HL-60 (cell line): ENCODE data around the gene SRP9.

Experiments used
- DNase-seq, 2 experiments: peaks; one replicate each; pipeline ENCODE4 v3.0.0-alpha.2; 2010 to 2020; ENCODE audit warnings: low read depth in 1 of 2, low spot score in 1 of 2
- H3K27ac ChIP-seq: fragments of 250-450 bp; sonication (Bioruptor Pico); replicated peaks from 2 replicates; pipeline ENCODE4 v1.5.1; 2020; ENCODE audit warnings: mild to moderate bottlenecking, moderate library complexity
- H3K27me3 ChIP-seq: fragments of 250-450 bp; sonication (Bioruptor Pico); 2 replicates; pipeline ENCODE4 v1.5.1; 2021; ENCODE audit warnings: mild to moderate bottlenecking, moderate library complexity; ENCODE audit not compliant: insufficient read depth, poor library complexity, severe bottlenecking
- H3K4me3 ChIP-seq: replicated peaks from 2 replicates; pipeline ENCODE4 v1.5.1; 2011; ENCODE audit warnings: mild to moderate bottlenecking, control low read depth, low read length; ENCODE audit not compliant: insufficient read depth
- GABPA ChIP-seq: IDR thresholded peaks from 2 replicates; pipeline ENCODE4 v1.6.1; 2012; ENCODE audit warnings: low read depth
- POLR2AphosphoS5 ChIP-seq: IDR thresholded peaks from 2 replicates; pipeline ENCODE4 v1.6.1; 2012; ENCODE audit warnings: low read depth
- SPI1 ChIP-seq: IDR thresholded peaks from 2 replicates; pipeline ENCODE4 v1.6.1; 2012; ENCODE audit warnings: low read depth, mild to moderate bottlenecking, borderline replicate concordance
- TF ChIP-seq, protein P1 (sequence below): IDR thresholded peaks from 2 replicates; pipeline ENCODE4 v1.6.1; 2012; ENCODE audit warnings: low read depth; ENCODE audit not compliant: insufficient replicate concordance
- TF ChIP-seq, protein P2 (sequence below): IDR thresholded peaks from one replicate; pipeline ENCODE4 v1.5.1; 2011; ENCODE audit warnings: low read length, control low read depth, inconsistent platforms; ENCODE audit not compliant: insufficient read depth

Gene SRP9

DNA sequence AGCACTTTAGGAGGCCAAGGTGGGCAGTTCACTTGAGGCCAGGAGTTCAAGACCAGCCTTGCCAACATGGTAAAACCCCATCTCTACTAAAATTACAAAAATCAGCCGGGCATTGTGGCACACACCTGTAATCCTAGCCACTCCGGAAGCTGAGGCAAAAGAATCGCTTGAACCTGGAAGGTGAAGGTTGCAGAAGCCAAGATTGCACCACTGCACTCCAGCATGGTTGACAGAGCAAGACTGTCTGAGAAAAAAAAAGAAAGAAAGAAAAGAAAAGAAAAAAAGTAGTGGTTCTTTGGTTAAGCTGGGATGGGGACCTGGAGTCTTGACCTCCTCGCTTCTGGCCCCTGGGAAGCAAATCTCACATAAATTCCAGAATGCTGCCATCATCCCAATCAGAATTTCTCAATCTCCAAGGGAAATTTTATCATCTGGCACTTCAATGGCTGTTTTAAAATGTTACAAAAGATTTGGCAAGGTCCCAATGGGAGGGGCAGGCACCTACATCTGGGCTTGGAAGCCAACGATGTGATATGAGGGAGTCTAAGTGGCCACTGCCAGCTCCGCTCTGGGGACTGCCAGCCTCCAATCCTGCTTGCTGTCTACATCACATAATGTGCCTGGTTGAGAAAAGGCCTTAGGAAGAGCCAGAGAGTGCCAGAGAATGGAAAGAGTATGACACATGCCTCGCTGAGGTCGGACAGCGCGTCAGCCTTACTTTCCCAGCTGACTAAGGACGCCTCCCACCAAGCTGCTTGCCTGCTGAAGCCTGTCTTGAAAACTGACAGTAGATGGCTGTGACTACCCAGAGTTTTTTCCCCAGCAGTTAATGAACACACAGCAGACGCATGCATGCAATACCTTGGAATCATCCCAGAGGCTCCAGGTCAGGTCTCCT is 42.1 kb upstream of the SRP9 start:
- TF ChIP-seq, protein P1, sequence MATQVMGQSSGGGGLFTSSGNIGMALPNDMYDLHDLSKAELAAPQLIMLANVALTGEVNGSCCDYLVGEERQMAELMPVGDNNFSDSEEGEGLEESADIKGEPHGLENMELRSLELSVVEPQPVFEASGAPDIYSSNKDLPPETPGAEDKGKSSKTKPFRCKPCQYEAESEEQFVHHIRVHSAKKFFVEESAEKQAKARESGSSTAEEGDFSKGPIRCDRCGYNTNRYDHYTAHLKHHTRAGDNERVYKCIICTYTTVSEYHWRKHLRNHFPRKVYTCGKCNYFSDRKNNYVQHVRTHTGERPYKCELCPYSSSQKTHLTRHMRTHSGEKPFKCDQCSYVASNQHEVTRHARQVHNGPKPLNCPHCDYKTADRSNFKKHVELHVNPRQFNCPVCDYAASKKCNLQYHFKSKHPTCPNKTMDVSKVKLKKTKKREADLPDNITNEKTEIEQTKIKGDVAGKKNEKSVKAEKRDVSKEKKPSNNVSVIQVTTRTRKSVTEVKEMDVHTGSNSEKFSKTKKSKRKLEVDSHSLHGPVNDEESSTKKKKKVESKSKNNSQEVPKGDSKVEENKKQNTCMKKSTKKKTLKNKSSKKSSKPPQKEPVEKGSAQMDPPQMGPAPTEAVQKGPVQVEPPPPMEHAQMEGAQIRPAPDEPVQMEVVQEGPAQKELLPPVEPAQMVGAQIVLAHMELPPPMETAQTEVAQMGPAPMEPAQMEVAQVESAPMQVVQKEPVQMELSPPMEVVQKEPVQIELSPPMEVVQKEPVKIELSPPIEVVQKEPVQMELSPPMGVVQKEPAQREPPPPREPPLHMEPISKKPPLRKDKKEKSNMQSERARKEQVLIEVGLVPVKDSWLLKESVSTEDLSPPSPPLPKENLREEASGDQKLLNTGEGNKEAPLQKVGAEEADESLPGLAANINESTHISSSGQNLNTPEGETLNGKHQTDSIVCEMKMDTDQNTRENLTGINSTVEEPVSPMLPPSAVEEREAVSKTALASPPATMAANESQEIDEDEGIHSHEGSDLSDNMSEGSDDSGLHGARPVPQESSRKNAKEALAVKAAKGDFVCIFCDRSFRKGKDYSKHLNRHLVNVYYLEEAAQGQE, result no peak
- TF ChIP-seq SPI1, result no peak
- no peak for TF ChIP-seq POLR2AphosphoS5
- TF ChIP-seq GABPA, result no peak
- TF ChIP-seq, protein P2, sequence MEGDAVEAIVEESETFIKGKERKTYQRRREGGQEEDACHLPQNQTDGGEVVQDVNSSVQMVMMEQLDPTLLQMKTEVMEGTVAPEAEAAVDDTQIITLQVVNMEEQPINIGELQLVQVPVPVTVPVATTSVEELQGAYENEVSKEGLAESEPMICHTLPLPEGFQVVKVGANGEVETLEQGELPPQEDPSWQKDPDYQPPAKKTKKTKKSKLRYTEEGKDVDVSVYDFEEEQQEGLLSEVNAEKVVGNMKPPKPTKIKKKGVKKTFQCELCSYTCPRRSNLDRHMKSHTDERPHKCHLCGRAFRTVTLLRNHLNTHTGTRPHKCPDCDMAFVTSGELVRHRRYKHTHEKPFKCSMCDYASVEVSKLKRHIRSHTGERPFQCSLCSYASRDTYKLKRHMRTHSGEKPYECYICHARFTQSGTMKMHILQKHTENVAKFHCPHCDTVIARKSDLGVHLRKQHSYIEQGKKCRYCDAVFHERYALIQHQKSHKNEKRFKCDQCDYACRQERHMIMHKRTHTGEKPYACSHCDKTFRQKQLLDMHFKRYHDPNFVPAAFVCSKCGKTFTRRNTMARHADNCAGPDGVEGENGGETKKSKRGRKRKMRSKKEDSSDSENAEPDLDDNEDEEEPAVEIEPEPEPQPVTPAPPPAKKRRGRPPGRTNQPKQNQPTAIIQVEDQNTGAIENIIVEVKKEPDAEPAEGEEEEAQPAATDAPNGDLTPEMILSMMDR, result no peak
- Histone ChIP-seq H3K27ac (no peak overlapping the region), H3K27me3 (no peaks in the 10 kb centered on the region), H3K4me3 (no peak overlapping the region)
- DNase-seq, result no peak

DNA sequence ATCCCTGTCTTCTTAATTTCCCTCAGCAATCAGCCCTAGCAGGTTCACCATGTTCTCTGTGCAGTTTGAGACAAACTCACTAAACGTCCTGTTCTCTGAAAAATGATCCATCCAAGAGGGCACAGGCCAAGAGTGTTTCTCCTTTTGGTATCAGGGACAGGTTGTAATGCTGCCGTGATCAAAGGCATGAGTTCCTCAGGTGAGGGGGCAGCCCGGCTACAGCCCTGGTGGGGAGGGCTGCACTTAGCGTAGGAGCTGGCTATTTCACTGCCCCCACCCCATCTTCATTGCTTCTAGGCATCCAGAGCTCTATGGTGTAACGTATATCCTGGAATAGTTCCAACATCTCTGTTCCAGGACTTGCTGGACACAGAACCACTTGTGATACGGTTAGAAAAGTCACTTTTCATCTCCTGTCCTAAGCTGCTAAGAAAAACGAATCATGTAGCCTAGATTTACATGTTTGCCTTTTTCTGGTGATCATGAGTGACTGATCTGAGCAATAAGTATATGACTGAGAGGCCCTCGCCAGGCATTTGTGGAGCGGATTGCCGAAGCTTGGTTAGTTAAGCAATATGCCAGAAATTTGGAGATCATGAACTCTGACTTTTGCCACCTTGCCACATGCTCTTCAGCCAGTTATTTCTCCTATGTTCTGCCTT is 41.1 kb upstream of the SRP9 start:
- H3K27ac ChIP-seq, result no peak overlapping the region
- H3K27me3 ChIP-seq, result no peaks in the 10 kb centered on the region
- no peak for DNase-seq
- TF ChIP-seq, protein P2, result no peak
- TF ChIP-seq, protein P1, result no peak
- TF ChIP-seq POLR2AphosphoS5 (no peak), GABPA (no peak), SPI1 (no peak)
- no peak overlapping the region for H3K4me3 ChIP-seq

DNA sequence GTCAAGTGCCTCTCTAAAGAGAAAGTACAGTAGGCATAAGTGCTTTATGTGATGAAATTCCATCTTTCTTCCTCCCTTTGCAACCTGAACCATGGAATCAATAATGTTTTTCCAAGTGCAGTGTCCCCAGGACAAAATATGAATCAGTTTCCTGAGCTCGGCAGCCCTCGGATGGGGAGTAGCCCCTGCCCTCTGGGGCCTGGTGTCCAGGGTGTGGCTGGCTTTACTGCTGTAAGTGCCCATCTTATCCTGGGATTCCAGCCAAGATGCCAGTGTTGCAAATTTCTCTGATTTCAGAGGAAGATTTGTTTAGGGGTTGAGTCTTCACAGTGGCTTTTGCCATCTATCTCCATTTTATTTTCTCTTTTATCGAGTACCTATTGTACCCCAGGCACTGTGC is 40.5 kb upstream of the SRP9 start:
- Histone ChIP-seq H3K27ac (no peak overlapping the region), H3K4me3 (no peak overlapping the region), H3K27me3 (no peaks in the 10 kb centered on the region)
- DNase-seq, result no peak
- TF ChIP-seq, protein P2, result no peak
